Aorta (tissue), 4 donors: ENCODE results near the gene HLCS. TPM values are rescaled to one million over a fixed set of nuclear protein-coding genes. Genes with fewer than 3 reads are reported as not detected.

ENCODE experiments used
- polyA plus RNA-seq, 2 donors: library from polyadenylated mRNA; stranded (reverse); fragments of 200-250 nt; gene quantifications; one replicate each; pipeline ENCODE4 v1.2.3, GENCODE V29; 2013
- total RNA-seq, 2 donors: library from RNA; stranded (reverse); fragmentation: NEBNext Ultra II Directional; extraction: Animal tissue kit (Norgen Biotek cat#: 25700); gene quantifications; one replicate each; pipeline ENCODE4 v1.2.1, GENCODE V29; 2021
- donor health status: healthy with polysubstance abuse.
- donor health status: Bipolar disorder and iron deficiency.
- donor health status: DM: no; HTN: no; CAD: no.
- donor health status: DM: yes; HTN: yes; CAD: no.

Gene HLCS
- total and polyA plus RNA-seq, 4 donors: 2.1 to 19.7 (median 10.6) TPM

Other genes starting within 250 kb of the HLCS start
- not detected for gene RIPPLY3, start 40.0 kb upstream of the HLCS start, total RNA-seq
- gene RIPPLY3, start 40.0 kb upstream of the HLCS start, polyA plus RNA-seq: under 1 TPM in 1 of 2 donors, not detected in 1; 0.05 TPM
- 10 to 100 TPM; 15.8 to 18.1 TPM for gene PIGP, start 106.4 kb upstream of the HLCS start, total RNA-seq
- 10 to 100 TPM; 22.9 to 47.2 TPM for gene PIGP, start 106.4 kb upstream of the HLCS start, polyA plus RNA-seq
- gene TTC3, start 106.6 kb upstream of the HLCS start, total RNA-seq: 100 to 1,000 TPM; 105 to 118 TPM
- 10 to 100 TPM; 30.1 to 40.3 TPM for gene TTC3, start 106.6 kb upstream of the HLCS start, polyA plus RNA-seq